ENCODE data around the gene SOD3.

GRCh38 chr4:24798036-24798610, 2.8 kb downstream of the SOD3 start:
- no peak for TF ChIP-seq POLR2AphosphoS5 (IDR thresholded peaks at IDR 0.05; ENCODE audit: low read depth, low read length)
- no peak for TF ChIP-seq POLR2A (IDR thresholded peaks at IDR 0.05; ENCODE audit: low read depth, low read length)
- no peak for TF ChIP-seq TAF1 (IDR thresholded peaks at IDR 0.05; ENCODE audit: borderline replicate concordance, low read depth, low read length)
